GM12878 (cell line): ENCODE results near the gene ZNF282. TPM values are rescaled to one million over a fixed set of nuclear protein-coding genes. Genes with fewer than 3 reads are reported as not detected.

Experiments
- ATAC-seq: fragments of 200-7000 bp; cut with Tn5 transposase; 3 replicates; pipeline ENCODE4 v1.9.1; 2020; ENCODE audit warnings: mild to moderate bottlenecking, moderate library complexity
- BruUV-seq: library from RNA; stranded (reverse); fragments of 400-500 nt; replicated peaks from 2 replicates; lab custom pipeline; 2021; lab: Mats Ljungman, UMichigan
- CTCF ChIA-PET: fragments of 300-600 bp; sonication (Branson Sonifier 250); formaldehyde crosslinking; extraction: SDS; loops from one replicate; lab custom pipeline; 2021; ENCODE audit warnings: inconsistent platforms; lab: Yijun Ruan, JAX
- POLR2A ChIA-PET: fragments of 350-600 bp; formaldehyde crosslinking; extraction: SDS; loops from one replicate; lab custom pipeline; 2021; ENCODE audit warnings: inconsistent platforms; lab: Charles Lee
- RAD21 ChIA-PET: fragments of 300-600 bp; sonication (Branson Sonifier 250); formaldehyde crosslinking; loops from one replicate; lab custom pipeline; 2023; ENCODE audit warnings: antibody characterized with exemption; ENCODE audit not compliant: unreplicated experiment; lab: Charles Lee
- SMC1A ChIA-PET: fragments of 300-600 bp; sonication (Branson Sonifier 250); formaldehyde crosslinking; loops from one replicate; lab custom pipeline; 2023; ENCODE audit not compliant: unreplicated experiment, uncharacterized antibody; lab: Charles Lee
- DNase-seq: peaks from one replicate; pipeline ENCODE4 v3.0.0-alpha.2; 2011; ENCODE audit warnings: low read depth, low spot score
- FAIRE-seq: peaks from 3 replicates; lab custom pipeline; 2011; peaks lifted over from hg19 to GRCh38; lab: Jason Lieb, UNC
- H2AFZ ChIP-seq: 2 replicates; pipeline ENCODE4 v1.6.0; 2011; ENCODE audit warnings: low read depth, low read length, control low read depth; ENCODE audit not compliant: control insufficient read depth
- H3K27ac ChIP-seq: 2 replicates; pipeline ENCODE4 v1.5.1; 2011; ENCODE audit warnings: control low read depth; ENCODE audit not compliant: control insufficient read depth, insufficient read depth
- H3K27me3 ChIP-seq, 2 experiments: replicated peaks in 1 of 2; 2 replicates each; pipeline versions ENCODE4 v1.6.0 to v1.6.1; 2011; ENCODE audit warnings: low read length in 1 of 2; ENCODE audit not compliant: control insufficient read depth in 2 of 2, insufficient read depth in 2 of 2
- H3K36me3 ChIP-seq, 2 experiments: 2 replicates each; pipeline ENCODE4 v1.5.1; 2011; ENCODE audit warnings: low read length in 1 of 2; ENCODE audit not compliant: control insufficient read depth in 2 of 2, insufficient read depth in 2 of 2
- H3K4me1 ChIP-seq: 2 replicates; pipeline ENCODE4 v1.6.1; 2011; ENCODE audit warnings: mild to moderate bottlenecking, low read length, moderate library complexity, mixed read lengths; ENCODE audit not compliant: control insufficient read depth, insufficient read depth
- H3K4me2 ChIP-seq: 2 replicates; pipeline ENCODE4 v1.6.0; 2011; ENCODE audit warnings: control low read depth; ENCODE audit not compliant: control insufficient read depth, insufficient read depth
- H3K4me3 ChIP-seq: fragments of 200-600 bp; sonication (generic); 2 replicates; pipeline ENCODE4 v1.5.1; 2016
- H3K79me2 ChIP-seq: 2 replicates; pipeline ENCODE4 v1.6.0; 2011; ENCODE audit warnings: low read length; ENCODE audit not compliant: control insufficient read depth, insufficient read depth
- H3K9ac ChIP-seq: 2 replicates; pipeline ENCODE4 v1.8.0; 2011; ENCODE audit warnings: low read length, control low read depth, mixed read lengths; ENCODE audit not compliant: control insufficient read depth, insufficient read depth
- H3K9me3 ChIP-seq: replicated peaks from 3 replicates; pipeline ENCODE4 v1.5.1; 2011; ENCODE audit warnings: mild to moderate bottlenecking, low read length; ENCODE audit not compliant: control insufficient read depth, insufficient read depth
- H4K20me1 ChIP-seq: 2 replicates; pipeline ENCODE4 v1.6.0; 2011; ENCODE audit not compliant: control insufficient read depth, insufficient read depth
- BHLHE40 ChIP-seq, 2 experiments: fragments of 450-650 bp in 1 of 2; IDR thresholded peaks; 2 replicates each; pipeline ENCODE4 v1.6.1; 2011 to 2017; ENCODE audit warnings: low read depth in 2 of 2, borderline replicate concordance in 1 of 2, improper control_type of control experiment in 1 of 2, low read length in 1 of 2, mild to moderate bottlenecking in 1 of 2
- CEBPB ChIP-seq, 2 experiments: fragments of 150-350 bp in 1 of 2; IDR thresholded peaks; 2 replicates each; pipeline ENCODE4 v1.6.1; 2012 to 2014; ENCODE audit warnings: low read depth in 2 of 2, low read length in 2 of 2, borderline replicate concordance in 1 of 2, inconsistent platforms in 1 of 2
- CHD1 ChIP-seq: IDR thresholded peaks from 2 replicates; pipeline ENCODE4 v1.6.1; 2012; ENCODE audit warnings: low read depth, low read length, improper control_type of control experiment
- HCFC1 ChIP-seq: fragments of 150-350 bp; IDR thresholded peaks from 2 replicates; pipeline ENCODE4 v1.6.1; 2014; ENCODE audit warnings: low read length
- IRF5 ChIP-seq: fragments of 450-650 bp; IDR thresholded peaks from 2 replicates; pipeline ENCODE4 v1.6.1; 2017; ENCODE audit warnings: borderline replicate concordance
- MEF2B ChIP-seq: fragments of 450-650 bp; IDR thresholded peaks from 2 replicates; pipeline ENCODE4 v1.6.1; 2018; ENCODE audit warnings: mild to moderate bottlenecking, moderate library complexity; ENCODE audit not compliant: partially characterized antibody, poor library complexity, severe bottlenecking
- PKNOX1 ChIP-seq: fragments of 450-650 bp; IDR thresholded peaks from 2 replicates; pipeline ENCODE4 v1.6.1; 2016; ENCODE audit warnings: mild to moderate bottlenecking
- RB1 ChIP-seq: fragments of 450-650 bp; formaldehyde crosslinking; IDR thresholded peaks from 2 replicates; pipeline ENCODE4 v1.6.1; 2017; ENCODE audit warnings: mild to moderate bottlenecking, borderline replicate concordance
- RUNX3 ChIP-seq: IDR thresholded peaks from 2 replicates; pipeline ENCODE4 v1.6.1; 2012; ENCODE audit warnings: low read length, inconsistent platforms
- STAT3 ChIP-seq: IDR thresholded peaks from 2 replicates; pipeline ENCODE4 v1.6.1; 2011; ENCODE audit warnings: low read depth, low read length, improper control_type of control experiment
- SUPT20H ChIP-seq: IDR thresholded peaks from 2 replicates; pipeline ENCODE4 v1.6.1; 2011; ENCODE audit warnings: low read depth, mild to moderate bottlenecking, low read length, moderate library complexity, borderline replicate concordance; ENCODE audit not compliant: control insufficient read depth
- YBX1 ChIP-seq: fragments of 450-650 bp; IDR thresholded peaks from 2 replicates; pipeline ENCODE4 v1.6.1; 2016; ENCODE audit warnings: antibody characterized with exemption
- WGBS: methylation state at CpG from one replicate; pipeline ENCODE4 v1.1.6; 2016; ENCODE audit warnings: low lambda C conversion rate; ENCODE audit not compliant: insufficient replicate concordance, insufficient coverage; ENCODE audit errors: missing lambda C conversion rate; 5-methylcytosine and 5-hydroxymethylcytosine counted together
- in situ Hi-C: fragments of 300-500 bp; cut with MboI; formaldehyde crosslinking; loops from 9 replicates; pipeline ENCODE4 v1.14.3; 2018; ENCODE audit warnings: mixed read lengths
- intact Hi-C: fragments of 100-400 bp; cut with micrococcal nuclease; formaldehyde crosslinking; loops from one replicate; pipeline ENCODE4 v1.14.2; 2022; ENCODE audit not compliant: unreplicated experiment
- polyA plus RNA-seq, 11 experiments: library from polyadenylated mRNA; depleted of rRNA in 4 of 11; unstranded in 6 of 11; stranded (reverse) in 5 of 11; fragments of >200 nt; fragmentation: Nextera tagmentation in 4 of 11; fragmentation: Illumina TruSeq in 1 of 11; extraction: Ambion mirVana in 4 of 11; extraction: Trizol in 1 of 11; gene quantifications; 1 replicate in 1 of 11; 2 replicates in 10 of 11; pipeline versions ENCODE4 v1.2.1 to v1.2.3, GENCODE V29; 2011 to 2016; ENCODE audit warnings: inconsistent platforms in 2 of 11, missing spikeins in 2 of 11, low read depth in 1 of 11
- total RNA-seq, 4 experiments: library from RNA; depleted of rRNA in 3 of 4; stranded (reverse); fragments of >200 nt in 3 of 4; fragmentation: Illumina TruSeq in 1 of 4; extraction: Trizol in 1 of 4; gene quantifications; 2 replicates each; pipeline versions ENCODE4 v1.2.1 to v1.2.3, GENCODE V29; 2013 to 2021
- TF ChIP-seq, protein P1 (sequence below): fragments of 450-650 bp; formaldehyde crosslinking; IDR thresholded peaks from 2 replicates; pipeline ENCODE4 v1.5.0; 2022; ENCODE audit warnings: mild to moderate bottlenecking, missing genetic modification characterization
- TF ChIP-seq, protein P2 (sequence below): fragments of 450-650 bp; IDR thresholded peaks from 2 replicates; pipeline ENCODE4 v1.6.1; 2016; ENCODE audit warnings: mild to moderate bottlenecking, moderate library complexity, borderline replicate concordance

ZNF282 gene
- total and polyA plus RNA-seq, 10 of the 15 experiments (the other 5 are each of a cell fraction or from before 2014, with no cell fraction given): 0.35 to 28.4 (median 8.1) TPM

DNA sequence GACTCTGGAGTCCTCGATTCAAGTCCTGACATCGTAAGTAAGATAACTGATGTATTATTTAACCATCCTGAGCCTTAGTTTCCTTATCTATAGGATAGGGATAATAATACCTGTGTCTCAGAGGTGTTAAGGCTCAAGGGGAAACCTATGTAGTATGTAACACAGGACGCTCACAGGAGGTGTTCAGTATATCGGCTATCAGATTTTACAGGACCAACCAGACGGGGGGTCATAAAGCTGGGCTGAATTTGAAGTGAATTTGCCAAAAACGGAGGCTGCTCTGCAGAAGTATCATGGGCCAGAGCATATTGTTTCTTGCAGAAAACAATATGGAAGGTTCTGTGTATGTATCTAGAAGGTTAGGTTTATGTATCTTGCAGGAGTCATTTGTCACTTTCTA is 11.1 kb upstream of the ZNF282 start:
- in situ Hi-C loops: no loop called here
- no TSS peak for BruUV-seq
- Histone ChIP-seq H3K9me3 (no peaks in the 10 kb centered on the region), H2AFZ (no peak overlapping the region), H3K4me1 (no peaks in the 10 kb centered on the region), H3K4me3 (no peak overlapping the region), H4K20me1 (no peaks in the 10 kb centered on the region), H3K4me2 (no peak overlapping the region), H3K27ac (no peak overlapping the region), H3K36me3 (peaks cover 4 to 6% of the 10 kb centered on the region in 2 experiments; a peak in 3 of 4 replicates), H3K27me3 (no peaks in the 10 kb centered on the region), H3K9ac (no peak overlapping the region), H3K79me2 (no peaks in the 10 kb centered on the region)
- DNase-seq: no peak
- intact Hi-C loops: no loop called here
- no peak for FAIRE-seq
- SMC1A ChIA-PET: no interaction called here
- no peak for ATAC-seq
- no peak for TF ChIP-seq SUPT20H
- no peak for TF ChIP-seq RUNX3
- no peak for TF ChIP-seq RB1
- TF ChIP-seq, protein P1, sequence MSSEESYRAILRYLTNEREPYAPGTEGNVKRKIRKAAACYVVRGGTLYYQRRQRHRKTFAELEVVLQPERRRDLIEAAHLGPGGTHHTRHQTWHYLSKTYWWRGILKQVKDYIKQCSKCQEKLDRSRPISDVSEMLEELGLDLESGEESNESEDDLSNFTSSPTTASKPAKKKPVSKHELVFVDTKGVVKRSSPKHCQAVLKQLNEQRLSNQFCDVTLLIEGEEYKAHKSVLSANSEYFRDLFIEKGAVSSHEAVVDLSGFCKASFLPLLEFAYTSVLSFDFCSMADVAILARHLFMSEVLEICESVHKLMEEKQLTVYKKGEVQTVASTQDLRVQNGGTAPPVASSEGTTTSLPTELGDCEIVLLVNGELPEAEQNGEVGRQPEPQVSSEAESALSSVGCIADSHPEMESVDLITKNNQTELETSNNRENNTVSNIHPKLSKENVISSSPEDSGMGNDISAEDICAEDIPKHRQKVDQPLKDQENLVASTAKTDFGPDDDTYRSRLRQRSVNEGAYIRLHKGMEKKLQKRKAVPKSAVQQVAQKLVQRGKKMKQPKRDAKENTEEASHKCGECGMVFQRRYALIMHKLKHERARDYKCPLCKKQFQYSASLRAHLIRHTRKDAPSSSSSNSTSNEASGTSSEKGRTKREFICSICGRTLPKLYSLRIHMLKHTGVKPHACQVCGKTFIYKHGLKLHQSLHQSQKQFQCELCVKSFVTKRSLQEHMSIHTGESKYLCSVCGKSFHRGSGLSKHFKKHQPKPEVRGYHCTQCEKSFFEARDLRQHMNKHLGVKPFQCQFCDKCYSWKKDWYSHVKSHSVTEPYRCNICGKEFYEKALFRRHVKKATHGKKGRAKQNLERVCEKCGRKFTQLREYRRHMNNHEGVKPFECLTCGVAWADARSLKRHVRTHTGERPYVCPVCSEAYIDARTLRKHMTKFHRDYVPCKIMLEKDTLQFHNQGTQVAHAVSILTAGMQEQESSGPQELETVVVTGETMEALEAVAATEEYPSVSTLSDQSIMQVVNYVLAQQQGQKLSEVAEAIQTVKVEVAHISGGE (CRISPR knock-in tag): no peak
- no peak for TF ChIP-seq MEF2B
- TF ChIP-seq, protein P2, sequence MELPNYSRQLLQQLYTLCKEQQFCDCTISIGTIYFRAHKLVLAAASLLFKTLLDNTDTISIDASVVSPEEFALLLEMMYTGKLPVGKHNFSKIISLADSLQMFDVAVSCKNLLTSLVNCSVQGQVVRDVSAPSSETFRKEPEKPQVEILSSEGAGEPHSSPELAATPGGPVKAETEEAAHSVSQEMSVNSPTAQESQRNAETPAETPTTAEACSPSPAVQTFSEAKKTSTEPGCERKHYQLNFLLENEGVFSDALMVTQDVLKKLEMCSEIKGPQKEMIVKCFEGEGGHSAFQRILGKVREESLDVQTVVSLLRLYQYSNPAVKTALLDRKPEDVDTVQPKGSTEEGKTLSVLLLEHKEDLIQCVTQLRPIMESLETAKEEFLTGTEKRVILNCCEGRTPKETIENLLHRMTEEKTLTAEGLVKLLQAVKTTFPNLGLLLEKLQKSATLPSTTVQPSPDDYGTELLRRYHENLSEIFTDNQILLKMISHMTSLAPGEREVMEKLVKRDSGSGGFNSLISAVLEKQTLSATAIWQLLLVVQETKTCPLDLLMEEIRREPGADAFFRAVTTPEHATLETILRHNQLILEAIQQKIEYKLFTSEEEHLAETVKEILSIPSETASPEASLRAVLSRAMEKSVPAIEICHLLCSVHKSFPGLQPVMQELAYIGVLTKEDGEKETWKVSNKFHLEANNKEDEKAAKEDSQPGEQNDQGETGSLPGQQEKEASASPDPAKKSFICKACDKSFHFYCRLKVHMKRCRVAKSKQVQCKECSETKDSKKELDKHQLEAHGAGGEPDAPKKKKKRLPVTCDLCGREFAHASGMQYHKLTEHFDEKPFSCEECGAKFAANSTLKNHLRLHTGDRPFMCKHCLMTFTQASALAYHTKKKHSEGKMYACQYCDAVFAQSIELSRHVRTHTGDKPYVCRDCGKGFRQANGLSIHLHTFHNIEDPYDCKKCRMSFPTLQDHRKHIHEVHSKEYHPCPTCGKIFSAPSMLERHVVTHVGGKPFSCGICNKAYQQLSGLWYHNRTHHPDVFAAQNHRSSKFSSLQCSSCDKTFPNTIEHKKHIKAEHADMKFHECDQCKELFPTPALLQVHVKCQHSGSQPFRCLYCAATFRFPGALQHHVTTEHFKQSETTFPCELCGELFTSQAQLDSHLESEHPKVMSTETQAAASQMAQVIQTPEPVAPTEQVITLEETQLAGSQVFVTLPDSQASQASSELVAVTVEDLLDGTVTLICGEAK: no peak
- no peak for TF ChIP-seq STAT3
- TF ChIP-seq HCFC1: no peak
- TF ChIP-seq CHD1: no peak
- no peak for TF ChIP-seq YBX1
- TF ChIP-seq BHLHE40 (IDR thresholded peaks at IDR 0.05; ENCODE audit: borderline replicate concordance in 1 of 2, low read depth in 2 of 2, low read length in 1 of 2): no peak
- TF ChIP-seq CEBPB (IDR thresholded peaks at IDR 0.05; ENCODE audit: borderline replicate concordance in 1 of 2, low read depth in 2 of 2, low read length in 2 of 2): no peak
- no peak for TF ChIP-seq PKNOX1
- TF ChIP-seq IRF5: no peak
- POLR2A ChIA-PET: no interaction called here
- RAD21 ChIA-PET: no interaction called here
- WGBS: 98% methylated on average over 6 of the region's 6 CpGs
- CTCF ChIA-PET: interaction anchor here (1.0 kb wide), 1 partner anchor 11 kb away, joined by 3 read pairs; the partner anchor contains the start of gene ZNF282
